ENCODE results near the gene MOV10.

MOV10 gene

DNA sequence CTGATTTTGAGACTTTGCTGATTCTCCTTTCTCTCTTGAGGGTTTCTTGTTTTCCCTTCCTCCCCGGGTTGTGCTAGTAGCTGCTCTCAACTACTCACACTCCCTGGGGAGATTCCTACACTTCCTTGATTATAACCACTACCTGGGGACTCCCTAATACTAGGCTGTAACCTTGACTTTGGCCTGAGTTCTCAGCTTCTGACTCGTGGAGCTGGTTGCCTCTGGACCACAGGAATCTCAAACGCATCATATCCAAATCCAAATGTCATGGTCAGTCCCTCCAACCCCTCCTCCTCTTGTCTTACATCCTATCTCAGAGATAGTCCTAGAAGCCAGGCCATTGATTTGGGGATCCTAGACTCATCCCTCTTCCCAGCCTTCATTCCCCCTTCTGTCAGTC, 12.0 kb downstream of the MOV10 start:
- Mint-ChIP-seq H3K27me3 (no peaks in the 10 kb centered on the region), H3K27ac (no peak overlapping the region), H3K4me1 (peaks cover 5% of the 10 kb centered on the region), H3K36me3 (ENCODE audit: low read depth) (peaks cover 9% of the 10 kb centered on the region), H3K9me3 (no peaks in the 10 kb centered on the region), H3K4me3 (no peak overlapping the region)
- ATAC-seq (no peak), DNase-seq (no peak)

DNA sequence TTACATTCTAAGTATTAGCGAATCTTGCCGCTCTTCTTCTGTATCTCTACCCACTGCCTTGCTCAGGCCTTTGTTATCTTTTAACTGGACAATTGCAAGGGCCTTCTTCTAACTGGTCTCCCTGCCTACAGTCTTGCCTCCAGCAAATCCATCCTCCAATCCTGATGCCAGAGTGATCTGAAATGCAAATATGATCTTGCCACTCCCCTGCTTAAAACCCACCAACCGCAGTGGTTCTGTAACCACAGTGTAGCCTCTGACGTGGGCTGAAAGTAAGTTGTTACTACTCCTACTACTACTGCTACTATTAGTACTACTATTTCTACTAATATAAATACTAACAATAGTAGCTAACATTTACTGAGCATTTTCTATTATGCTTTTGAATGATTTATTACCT, 12.4 kb downstream of the MOV10 start:
- no peak for DNase-seq
- Mint-ChIP-seq H3K27me3 (no peaks in the 10 kb centered on the region), H3K4me1 (peaks cover 5% of the 10 kb centered on the region), H3K9me3 (no peaks in the 10 kb centered on the region), H3K36me3 (ENCODE audit: low read depth) (peaks cover 13% of the 10 kb centered on the region), H3K4me3 (no peak overlapping the region), H3K27ac (no peak overlapping the region)
- no peak for ATAC-seq

DNA sequence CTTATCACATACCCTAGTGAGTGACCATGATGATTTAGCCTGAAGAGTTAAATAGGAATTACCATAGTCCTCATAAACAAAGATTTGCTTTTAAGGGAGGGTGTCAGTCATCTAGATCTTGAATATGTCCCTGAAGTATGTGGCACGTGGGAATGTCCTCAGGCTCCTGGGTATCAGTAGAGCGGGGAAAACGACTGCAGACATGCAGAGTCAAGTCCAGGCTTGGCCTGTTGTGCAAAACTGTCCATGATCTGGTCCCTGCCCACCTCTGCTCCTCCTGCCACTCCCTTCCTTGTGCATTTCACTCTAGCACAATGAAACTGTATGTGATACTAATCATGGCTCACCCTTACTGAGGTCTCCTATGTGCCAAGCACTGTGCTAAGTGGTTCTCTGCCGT, 12.9 kb downstream of the MOV10 start:
- Mint-ChIP-seq H3K4me1 (peaks cover 5% of the 10 kb centered on the region), H3K36me3 (ENCODE audit: low read depth) (peaks cover 17% of the 10 kb centered on the region), H3K4me3 (no peak overlapping the region), H3K27ac (no peak overlapping the region), H3K27me3 (no peaks in the 10 kb centered on the region), H3K9me3 (no peaks in the 10 kb centered on the region)
- ATAC-seq = no peak
- DNase-seq = no peak

DNA sequence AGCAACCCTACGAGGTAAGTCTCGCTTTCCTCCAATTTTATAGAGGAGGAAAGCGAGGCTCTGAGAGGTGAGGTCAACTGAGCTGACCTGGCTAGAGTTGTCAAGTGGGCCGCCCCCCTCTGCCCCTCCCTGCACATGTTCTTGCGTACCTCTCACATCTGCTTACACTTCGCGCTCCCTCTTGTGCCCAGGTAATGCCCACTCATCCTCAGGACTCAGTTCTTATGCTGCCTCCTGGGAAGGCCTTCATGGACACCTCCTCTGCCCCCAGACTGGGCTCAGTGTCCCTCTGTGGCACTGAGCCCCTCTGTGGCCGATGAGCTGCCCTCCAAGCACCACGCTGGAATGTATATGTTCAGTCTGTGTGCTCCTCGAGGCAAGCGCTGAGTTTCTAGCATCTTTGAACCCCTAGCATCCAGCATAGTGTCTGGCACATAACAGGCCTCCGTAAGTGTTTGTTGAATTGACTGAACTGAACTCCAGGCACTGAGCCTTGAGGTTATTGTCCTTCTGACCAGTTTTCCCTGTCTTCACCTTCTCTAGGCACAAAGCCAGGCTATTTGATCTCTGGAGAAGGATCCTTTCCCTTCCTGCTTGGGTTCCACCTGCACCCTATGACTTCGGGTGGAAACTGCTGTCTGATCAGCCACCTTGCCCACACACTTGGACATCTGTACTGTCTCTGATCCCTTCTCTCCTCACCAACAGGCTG, 13.5 kb downstream of the MOV10 start:
- ATAC-seq (no peak), DNase-seq (no peak)
- H3K27ac Mint-ChIP-seq = no peak overlapping the region
- H3K4me1 Mint-ChIP-seq = peaks cover 5% of the 10 kb centered on the region
- H3K36me3 Mint-ChIP-seq (ENCODE audit: low read depth) = peaks cover 17% of the 10 kb centered on the region
- H3K27me3 Mint-ChIP-seq = no peaks in the 10 kb centered on the region
- H3K9me3 Mint-ChIP-seq = no peaks in the 10 kb centered on the region
- no peak overlapping the region for H3K4me3 Mint-ChIP-seq

DNA sequence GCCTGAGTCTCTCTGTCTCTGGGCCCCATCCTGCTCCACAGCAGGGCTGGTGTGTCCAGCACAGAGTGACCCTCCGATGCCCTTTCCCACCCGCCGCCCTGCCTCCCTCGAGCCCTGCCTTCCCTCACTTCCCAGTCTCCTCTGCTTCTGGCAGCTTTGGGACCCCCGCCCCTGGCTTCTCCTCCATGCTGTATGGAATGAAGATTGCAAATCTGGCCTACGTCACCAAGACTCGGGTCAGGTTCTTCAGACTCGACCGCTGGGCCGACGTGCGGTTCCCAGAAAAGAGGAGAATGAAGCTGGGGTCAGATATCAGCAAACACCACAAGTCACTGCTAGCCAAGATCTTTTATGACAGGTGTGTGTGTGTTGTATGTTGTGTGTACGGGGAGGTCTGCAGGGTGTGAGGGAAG, 14.3 kb downstream of the MOV10 start:
- Mint-ChIP-seq H3K4me1 (peaks cover 3% of the 10 kb centered on the region), H3K9me3 (no peaks in the 10 kb centered on the region), H3K4me3 (no peak overlapping the region)

DNA sequence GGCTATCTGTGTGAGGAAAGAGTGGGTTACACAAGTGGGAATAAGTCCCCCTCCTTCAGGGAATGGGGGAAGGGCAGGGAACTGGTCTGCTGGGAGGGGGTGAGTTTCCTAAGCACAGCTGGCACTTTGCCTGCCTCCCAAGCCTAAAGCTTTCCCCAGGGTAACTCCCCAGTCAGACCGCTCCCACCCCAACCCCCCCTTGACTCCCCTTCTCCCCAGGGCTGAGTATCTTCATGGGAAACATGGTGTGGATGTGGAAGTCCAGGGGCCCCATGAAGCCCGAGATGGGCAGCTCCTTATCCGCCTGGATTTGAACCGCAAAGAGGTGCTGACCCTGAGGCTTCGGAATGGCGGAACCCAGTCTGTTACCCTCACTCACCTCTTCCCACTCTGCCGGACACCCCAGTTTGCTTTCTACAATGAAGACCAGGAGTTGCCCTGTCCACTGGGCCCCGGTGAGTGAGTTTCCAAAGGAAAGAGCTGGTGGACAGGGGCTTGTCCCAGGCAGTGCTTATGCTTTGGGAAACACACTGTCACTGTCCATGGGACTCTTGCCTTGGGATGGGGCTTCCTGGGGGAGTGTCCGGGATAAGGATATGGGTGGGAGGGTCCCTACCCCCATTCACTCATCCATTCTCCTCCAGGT, 14.9 kb downstream of the MOV10 start:
- Mint-ChIP-seq H3K9me3 (no peaks in the 10 kb centered on the region), H3K36me3 (ENCODE audit: low read depth) (peaks cover 20% of the 10 kb centered on the region), H3K4me1 (peaks cover 3% of the 10 kb centered on the region), H3K27me3 (no peaks in the 10 kb centered on the region), H3K4me3 (no peak overlapping the region), H3K27ac (no peak overlapping the region)
- ATAC-seq (no peak), DNase-seq (no peak)

More for the DNA sequence above, 14.3 kb downstream of the MOV10 start:
- H3K36me3 Mint-ChIP-seq (ENCODE audit: low read depth) = peaks cover 20% of the 10 kb centered on the region
- DNase-seq (no peak), ATAC-seq (no peak)
- no peaks in the 10 kb centered on the region for H3K27me3 Mint-ChIP-seq
- H3K27ac Mint-ChIP-seq = no peak overlapping the region

DNA sequence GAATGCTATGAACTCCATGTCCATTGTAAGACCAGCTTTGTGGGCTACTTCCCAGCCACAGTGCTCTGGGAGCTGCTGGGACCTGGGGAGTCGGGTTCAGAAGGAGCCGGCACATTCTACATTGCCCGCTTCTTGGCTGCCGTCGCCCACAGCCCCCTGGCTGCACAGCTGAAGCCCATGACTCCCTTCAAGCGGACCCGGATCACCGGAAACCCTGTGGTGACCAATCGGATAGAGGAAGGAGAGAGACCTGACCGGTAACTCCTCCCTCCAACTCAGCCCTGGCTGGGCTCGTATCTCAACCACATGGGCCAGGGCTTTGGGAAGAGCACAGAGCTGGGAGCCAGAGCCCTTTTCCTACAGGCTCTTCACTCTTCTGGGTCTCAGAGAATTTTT, 15.4 kb downstream of the MOV10 start:
- no peak overlapping the region for H3K4me3 Mint-ChIP-seq
- H3K27me3 Mint-ChIP-seq = no peaks in the 10 kb centered on the region
- H3K9me3 Mint-ChIP-seq = no peaks in the 10 kb centered on the region
- H3K4me1 Mint-ChIP-seq = peaks cover 3% of the 10 kb centered on the region
- DNase-seq (no peak), ATAC-seq (no peak)
- H3K27ac Mint-ChIP-seq = no peak overlapping the region
- peaks cover 20% of the 10 kb centered on the region for H3K36me3 Mint-ChIP-seq (ENCODE audit: low read depth)

DNA sequence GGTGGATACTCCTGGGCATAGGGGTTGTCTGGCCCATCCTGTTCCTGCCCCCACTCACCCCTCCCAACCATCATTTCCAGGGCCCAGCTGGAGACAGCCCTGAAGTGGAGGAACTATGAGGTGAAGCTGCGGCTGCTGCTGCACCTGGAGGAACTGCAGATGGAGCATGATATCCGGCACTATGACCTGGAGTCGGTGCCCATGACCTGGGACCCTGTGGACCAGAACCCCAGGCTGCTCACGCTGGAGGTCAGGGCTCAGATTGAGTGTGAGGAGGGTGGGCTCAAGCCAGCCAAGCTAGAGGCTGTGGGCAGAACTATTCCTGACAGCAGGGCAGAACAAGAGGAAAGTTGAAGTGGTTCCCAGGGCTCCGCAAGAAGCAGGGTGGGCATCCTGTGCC, 18.2 kb downstream of the MOV10 start:
- Mint-ChIP-seq H3K4me1 (no peaks in the 10 kb centered on the region), H3K36me3 (ENCODE audit: low read depth) (peaks cover 20% of the 10 kb centered on the region), H3K27ac (no peak overlapping the region), H3K27me3 (no peaks in the 10 kb centered on the region), H3K9me3 (no peaks in the 10 kb centered on the region), H3K4me3 (no peak overlapping the region)
- ATAC-seq (no peak), DNase-seq (no peak)

DNA sequence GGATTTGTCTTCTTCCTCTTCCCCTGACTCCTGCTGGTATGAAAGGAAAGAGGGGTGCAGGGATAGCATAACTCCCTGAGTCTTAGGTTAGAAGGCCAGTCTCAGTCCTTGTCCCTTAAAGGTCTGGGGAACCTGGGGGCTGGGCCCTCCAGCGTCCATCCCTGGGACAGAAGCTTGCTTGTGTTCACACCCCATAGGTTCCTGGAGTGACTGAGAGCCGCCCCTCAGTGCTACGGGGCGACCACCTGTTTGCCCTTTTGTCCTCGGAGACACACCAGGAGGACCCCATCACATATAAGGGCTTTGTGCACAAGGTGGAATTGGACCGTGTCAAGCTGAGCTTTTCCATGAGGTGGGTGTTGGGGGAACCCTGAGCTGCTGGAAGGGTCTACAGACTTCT, 19.4 kb downstream of the MOV10 start:
- Mint-ChIP-seq H3K4me1 (no peaks in the 10 kb centered on the region), H3K27me3 (no peaks in the 10 kb centered on the region), H3K27ac (no peak overlapping the region), H3K4me3 (no peak overlapping the region), H3K36me3 (ENCODE audit: low read depth) (peaks cover 20% of the 10 kb centered on the region), H3K9me3 (no peaks in the 10 kb centered on the region)
- ATAC-seq (no peak), DNase-seq (no peak)

DNA sequence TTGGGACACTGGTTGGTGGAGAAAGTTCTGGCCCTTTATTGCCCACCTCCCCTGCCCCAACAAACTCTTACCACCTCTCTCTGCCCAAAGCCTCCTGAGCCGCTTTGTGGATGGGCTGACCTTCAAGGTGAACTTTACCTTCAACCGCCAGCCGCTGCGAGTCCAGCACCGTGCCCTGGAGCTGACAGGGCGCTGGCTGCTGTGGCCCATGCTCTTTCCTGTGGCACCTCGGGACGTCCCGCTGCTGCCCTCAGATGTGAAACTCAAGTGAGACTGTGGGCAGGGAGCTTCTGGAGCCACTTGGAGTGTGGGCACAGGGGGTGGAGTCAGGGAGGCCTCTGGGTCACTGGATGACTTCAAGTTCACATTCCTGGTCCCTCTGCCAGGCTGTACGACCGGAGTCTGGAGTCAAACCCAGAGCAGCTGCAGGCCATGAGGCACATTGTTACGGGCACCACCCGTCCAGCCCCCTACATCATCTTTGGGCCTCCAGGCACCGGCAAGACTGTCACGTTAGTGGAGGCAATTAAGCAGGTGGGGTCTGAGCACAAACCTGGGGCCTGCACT, 20.0 kb downstream of the MOV10 start:
- ATAC-seq = no peak
- H3K9me3 Mint-ChIP-seq = no peaks in the 10 kb centered on the region
- peaks cover 20% of the 10 kb centered on the region for H3K36me3 Mint-ChIP-seq (ENCODE audit: low read depth)
- H3K27me3 Mint-ChIP-seq = no peaks in the 10 kb centered on the region
- no peak for DNase-seq
- no peak overlapping the region for H3K4me3 Mint-ChIP-seq
- peaks cover 3% of the 10 kb centered on the region for H3K4me1 Mint-ChIP-seq
- H3K27ac Mint-ChIP-seq = no peak overlapping the region

DNA sequence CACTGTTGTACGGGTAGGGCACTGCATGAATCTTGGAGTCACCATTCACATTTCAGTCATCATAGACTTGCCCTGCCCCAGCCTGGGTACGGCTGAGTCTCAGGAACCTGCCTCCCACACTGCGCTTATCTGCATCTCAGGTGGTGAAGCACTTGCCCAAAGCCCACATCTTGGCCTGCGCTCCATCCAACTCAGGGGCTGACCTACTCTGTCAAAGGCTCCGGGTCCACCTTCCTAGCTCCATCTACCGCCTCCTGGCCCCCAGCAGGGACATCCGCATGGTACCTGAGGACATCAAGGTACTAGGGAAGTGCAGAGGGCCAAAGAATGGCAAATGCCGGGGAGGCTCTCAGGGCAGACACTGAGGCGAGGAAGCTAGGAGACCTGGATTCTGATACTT, 20.8 kb downstream of the MOV10 start:
- H3K4me1 Mint-ChIP-seq = peaks cover 11% of the 10 kb centered on the region
- H3K9me3 Mint-ChIP-seq = no peaks in the 10 kb centered on the region
- H3K27ac Mint-ChIP-seq = no peak overlapping the region
- H3K36me3 Mint-ChIP-seq (ENCODE audit: low read depth) = peaks cover 16% of the 10 kb centered on the region
- H3K4me3 Mint-ChIP-seq = no peak overlapping the region
- ATAC-seq (no peak), DNase-seq (no peak)
- H3K27me3 Mint-ChIP-seq = no peaks in the 10 kb centered on the region

DNA sequence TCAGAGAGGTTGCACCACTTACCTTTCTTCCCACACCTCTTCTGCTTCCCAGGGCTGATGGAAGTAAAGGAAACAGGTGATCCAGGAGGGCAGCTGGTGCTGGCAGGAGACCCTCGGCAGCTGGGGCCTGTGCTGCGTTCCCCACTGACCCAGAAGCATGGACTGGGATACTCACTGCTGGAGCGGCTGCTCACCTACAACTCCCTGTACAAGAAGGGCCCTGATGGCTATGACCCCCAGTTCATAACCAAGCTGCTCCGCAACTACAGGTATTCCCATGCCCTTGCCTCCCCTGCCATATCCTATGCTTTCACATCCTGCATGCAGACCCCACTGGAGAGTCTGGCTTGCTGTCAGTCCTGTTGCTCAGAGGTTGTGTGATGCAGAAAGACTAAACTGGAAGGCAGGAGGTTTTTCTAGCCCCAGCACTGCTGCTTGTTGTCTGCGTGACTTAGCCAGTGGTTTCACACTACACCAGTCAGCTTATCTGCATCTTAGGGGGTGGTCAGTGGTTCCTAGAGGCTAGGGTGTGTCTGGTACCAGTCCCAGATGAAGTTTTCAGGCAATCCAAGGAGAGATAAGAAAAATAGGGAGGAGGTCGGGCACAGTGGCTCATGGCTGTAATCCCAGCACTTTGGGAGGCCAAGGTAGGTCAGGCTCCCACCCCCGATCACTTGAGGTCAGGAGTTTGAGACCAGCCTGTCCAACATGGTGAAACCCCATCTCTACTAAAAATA, 22.3 kb downstream of the MOV10 start:
- Mint-ChIP-seq H3K27me3 (no peaks in the 10 kb centered on the region), H3K4me3 (no peak overlapping the region), H3K4me1 (peaks cover 26% of the 10 kb centered on the region), H3K27ac (no peak overlapping the region), H3K36me3 (ENCODE audit: low read depth) (peaks cover 15% of the 10 kb centered on the region), H3K9me3 (no peaks in the 10 kb centered on the region)
- DNase-seq (no peak), ATAC-seq (no peak)

DNA sequence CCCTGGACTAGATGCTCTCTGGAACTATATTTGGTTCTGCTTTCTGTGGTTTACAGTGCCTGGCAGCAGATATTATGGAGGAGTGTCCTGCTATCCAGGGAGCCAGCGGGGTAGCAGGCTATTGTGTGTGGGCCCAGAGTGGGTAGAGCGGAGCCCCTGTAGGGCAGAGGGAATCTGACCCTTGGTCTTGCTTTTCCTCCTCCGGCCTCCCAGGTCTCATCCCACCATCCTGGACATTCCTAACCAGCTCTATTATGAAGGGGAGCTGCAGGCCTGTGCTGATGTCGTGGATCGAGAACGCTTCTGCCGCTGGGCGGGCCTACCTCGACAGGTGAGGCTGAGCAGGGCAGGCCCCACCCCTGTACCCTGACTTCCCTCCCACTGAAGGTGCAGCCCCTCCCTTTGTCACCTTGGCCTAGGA, 23.3 kb downstream of the MOV10 start:
- Mint-ChIP-seq H3K9me3 (no peaks in the 10 kb centered on the region), H3K27ac (no peak overlapping the region)

DNA sequence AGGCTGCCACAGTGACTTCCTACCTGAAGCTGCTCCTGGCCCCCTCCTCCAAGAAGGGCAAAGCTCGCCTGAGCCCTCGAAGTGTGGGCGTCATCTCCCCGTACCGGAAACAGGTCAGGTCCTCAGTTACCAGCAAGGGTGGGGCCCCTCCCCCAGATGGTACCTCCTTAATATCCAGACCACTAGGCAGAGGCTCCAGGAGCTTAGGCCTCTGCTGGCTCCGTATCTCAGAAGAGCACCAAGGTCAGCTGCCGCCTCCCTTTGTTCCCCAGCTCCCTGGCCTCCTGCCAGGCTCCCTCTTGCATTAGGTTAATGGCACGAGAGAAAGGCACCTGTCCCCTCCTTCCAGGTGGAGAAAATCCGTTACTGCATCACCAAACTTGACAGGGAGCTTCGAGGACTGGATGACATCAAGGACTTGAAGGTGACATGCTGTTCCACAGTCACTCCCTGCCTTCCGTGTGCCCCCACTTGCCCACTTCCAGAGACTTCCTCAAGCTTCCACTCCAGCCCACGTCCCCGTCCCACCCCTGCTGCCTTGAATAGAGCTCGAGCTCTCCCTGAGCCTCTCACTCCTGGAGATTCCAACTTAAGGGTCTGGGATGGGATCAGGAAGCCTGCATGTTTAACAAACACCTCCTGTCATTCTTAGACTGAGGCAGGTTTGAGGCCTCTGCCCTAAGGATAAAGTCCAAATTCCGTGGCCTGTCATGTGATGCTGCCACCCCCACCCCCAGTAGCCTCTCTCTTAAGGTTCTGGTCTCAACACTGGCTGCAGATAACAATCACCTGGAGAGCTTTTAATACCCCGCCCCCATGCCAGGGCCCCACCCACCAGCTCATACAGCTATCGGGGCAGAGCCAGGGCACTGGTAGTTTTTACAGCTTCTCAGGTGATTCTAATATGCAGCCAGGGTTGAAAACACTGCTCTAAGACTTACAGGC, 24.2 kb downstream of the MOV10 start:
- H3K4me1 Mint-ChIP-seq = peaks cover 41% of the 10 kb centered on the region
- peaks cover 9% of the 10 kb centered on the region for H3K36me3 Mint-ChIP-seq (ENCODE audit: low read depth)
- DNase-seq (no peak), ATAC-seq (no peak)
- no peaks in the 10 kb centered on the region for H3K9me3 Mint-ChIP-seq
- H3K4me3 Mint-ChIP-seq = no peak overlapping the region
- no peaks in the 10 kb centered on the region for H3K27me3 Mint-ChIP-seq
- no peak overlapping the region for H3K27ac Mint-ChIP-seq

More for the DNA sequence above, 23.3 kb downstream of the MOV10 start:
- peaks cover 13% of the 10 kb centered on the region for H3K36me3 Mint-ChIP-seq (ENCODE audit: low read depth)
- H3K27me3 Mint-ChIP-seq = no peaks in the 10 kb centered on the region
- H3K4me3 Mint-ChIP-seq = no peak overlapping the region
- peaks cover 36% of the 10 kb centered on the region for H3K4me1 Mint-ChIP-seq
- ATAC-seq (no peak), DNase-seq (no peak)
